Dermis microvascular lymphatic vessel endothelial cell (primary cell): ENCODE results near the gene ZNF687. TPM values are rescaled to one million over a fixed set of nuclear protein-coding genes. Genes with fewer than 3 reads are reported as not detected.
A peak's percentile ranks its signal among the peaks of the same experiment; 100 is the strongest.

Experiments
- DNase-seq, 2 donors: peaks; one replicate each; pipeline versions ENCODE4 v3.0.0 to v3.0.0-alpha.2; 2010; ENCODE audit warnings: low read depth in 2 of 2
- total RNA-seq: library from RNA; depleted of rRNA; stranded (reverse); fragments of >200 nt; gene quantifications from 2 replicates; pipeline ENCODE4 v1.2.1, GENCODE V29; 2014

The ZNF687 gene
- total RNA-seq, 1 donor from 2014 or later, result 5.8 TPM

GRCh38 chr1:151312826-151313225 lies 30.7 kb downstream of the ZNF687 start:
- DNase-seq, result no peak

- no peak for DNase-seq
These were observed 31.4 kb downstream of the ZNF687 start for GRCh38 chr1:151313501-151313900.

GRCh38 chr1:151314137-151314875 lies 32.2 kb downstream of the ZNF687 start:
- peak; percentile 81 to 90 for DNase-seq

GRCh38 chr1:151315565-151316235 lies 33.6 kb downstream of the ZNF687 start:
- no peak for DNase-seq

- DNase-seq, result peak in 1 of 2 donors; percentile 37
These were observed 36.9 kb downstream of the ZNF687 start for GRCh38 chr1:151318975-151319374.

- DNase-seq, result no peak
These were observed 42.4 kb downstream of the ZNF687 start for GRCh38 chr1:151324390-151324930.

- no peak for DNase-seq
These were observed 43.1 kb downstream of the ZNF687 start for GRCh38 chr1:151325231-151325630.

GRCh38 chr1:151325646-151326429 lies 43.7 kb downstream of the ZNF687 start:
- no peak for DNase-seq

- peak in 1 of 2 donors; percentile 58 for DNase-seq
These were observed 44.6 kb downstream of the ZNF687 start for GRCh38 chr1:151326619-151327222.

- peak; percentile 93 to 98 for DNase-seq
These were observed 45.3 kb downstream of the ZNF687 start, which contains the start of gene PI4KB for GRCh38 chr1:151327223-151327902. Gene PI4KB (minus strand): TSS chr1:151327416. CDS start chr1:151316481, 10,935 bp downstream.

GRCh38 chr1:151327903-151328674 lies 46.0 kb downstream of the ZNF687 start:
- DNase-seq, result no peak

GRCh38 chr1:151334822-151335221 lies 52.7 kb downstream of the ZNF687 start:
- DNase-seq, result no peak

GRCh38 chr1:151336556-151336955 lies 54.5 kb downstream of the ZNF687 start:
- no peak for DNase-seq

- DNase-seq, result peak; percentile 85 to 88
These were observed 59.0 kb downstream of the ZNF687 start for GRCh38 chr1:151340870-151341754.

Other genes with a start within 250 kb of the ZNF687 start
- under 0.01 and 0.13 TPM in 2 replicates for gene BNIPL, start 245.7 kb upstream of the ZNF687 start, total RNA-seq
- 1.0 and 1.1 TPM in 2 replicates for gene C1orf56, start 234.5 kb upstream of the ZNF687 start, total RNA-seq
- gene CDC42SE1, start 222.7 kb upstream of the ZNF687 start, total RNA-seq, result 42.2 and 61.4 TPM in 2 replicates
- gene MLLT11, start 221.9 kb upstream of the ZNF687 start, total RNA-seq, result 1.3 and 1.8 TPM in 2 replicates
- gene GABPB2, start 211.5 kb upstream of the ZNF687 start, total RNA-seq, result 5.6 and 6.4 TPM in 2 replicates
- 3.1 and 6.2 TPM in 2 replicates for gene SEMA6C, start 135.7 kb upstream of the ZNF687 start, total RNA-seq
- gene TNFAIP8L2, start 125.7 kb upstream of the ZNF687 start, total RNA-seq, result 0.13 TPM in 1 of 2 replicates, not detected in the other
- gene LYSMD1, start 116.4 kb upstream of the ZNF687 start, total RNA-seq, result 3.2 and 3.5 TPM in 2 replicates
- gene SCNM1, start 116.2 kb upstream of the ZNF687 start, total RNA-seq, result 16.7 and 17.5 TPM in 2 replicates
- gene TMOD4, start 106.3 kb upstream of the ZNF687 start, total RNA-seq, result 0.25 TPM in 1 of 2 replicates, not detected in the other
- 40.8 and 42.1 TPM in 2 replicates for gene VPS72, start 92.1 kb upstream of the ZNF687 start, total RNA-seq
- gene PIP5K1A, start 83.7 kb upstream of the ZNF687 start, total RNA-seq, result 32.6 and 44.3 TPM in 2 replicates
- gene PSMD4, start 27.6 kb upstream of the ZNF687 start, total RNA-seq, result 192 and 200 TPM in 2 replicates
- 29.7 and 38.1 TPM in 2 replicates for gene PI4KB, start 45.1 kb downstream of the ZNF687 start, total RNA-seq
- 40.7 and 48.7 TPM in 2 replicates for gene RFX5, start 65.0 kb downstream of the ZNF687 start, total RNA-seq
- gene SELENBP1, start 90.4 kb downstream of the ZNF687 start, total RNA-seq, result 0.13 and 0.25 TPM in 2 replicates
- 435 and 447 TPM in 2 replicates for gene PSMB4, start 117.3 kb downstream of the ZNF687 start, total RNA-seq
- gene POGZ, start 177.2 kb downstream of the ZNF687 start, total RNA-seq, result 8.7 and 18.0 TPM in 2 replicates
- 0.13 TPM in 2 replicates for gene CGN, start 229.1 kb downstream of the ZNF687 start, total RNA-seq